Measurements from ENCODE around the gene PTTG1IP. TPM values are rescaled to one million over a fixed set of nuclear protein-coding genes. Genes with fewer than 3 reads are reported as not detected.

The PTTG1IP gene
- total RNA-seq, 4 donors from 2014 or later = 157 to 552 (median 288) TPM

GRCh38 chr21:44876849-44877575 lies 3.5 kb upstream of the PTTG1IP start:
- H3K27me3 ChIP-seq = no peaks in the 10 kb centered on the region
- no peaks in the 10 kb centered on the region for H3K36me3 ChIP-seq
- H3K4me1 ChIP-seq = peaks cover 4 to 51% (median 24%) of the 10 kb centered on the region in 4 donors
- TF ChIP-seq POLR2AphosphoS5 (IDR thresholded peaks at IDR 0.05) (no peak), EP300 (IDR thresholded peaks at IDR 0.05; ENCODE audit: low read depth) (no peak)
- no peaks in the 10 kb centered on the region for H3K9me3 ChIP-seq
- H3K4me3 ChIP-seq = no peak overlapping the region
- peak overlapping the region in 1 of 4 donors; percentile 75 for H3K27ac ChIP-seq
- intact Hi-C loops (cut with DNase I; ENCODE audit: low total_unique reads) = loop anchor here (10.0 kb wide), 1 partner anchor 62 kb away; the partner anchor contains the start of gene SUMO3
- 83 to 86% methylated on average over 4 to 12 of the region's 12 CpGs for WGBS, 2 donors (ENCODE audit: low coverage in 1 of 2)
- DNase-seq = no peak
- in situ Hi-C loops (cut with MboI; ENCODE audit: low pct_ligation_motif_present in 1 of 4, low pct_unique_long_range_greater_than_20kb in 1 of 4, low sequenced_read_pairs in 3 of 4) = loop anchor here in 1 of 4 donors (10.0 kb wide), 1 partner anchor 1018 kb away; no protein-coding TSS in a partner anchor

- Histone ChIP-seq H3K9me3 (no peaks in the 10 kb centered on the region), H3K36me3 (no peaks in the 10 kb centered on the region), H3K4me3 (peak overlapping the region in 3 of 4 donors; percentile 76 to 99 (median 99)), H3K27ac (peak overlapping the region; percentile 90 to 99 (median 96)), H3K4me1 (peaks cover 19 to 62% (median 36%) of the 10 kb centered on the region in 4 donors), H3K27me3 (no peaks in the 10 kb centered on the region)
- 10 to 24% methylated on average over 4 to 6 of the region's 6 CpGs for WGBS, 2 donors (ENCODE audit: low coverage in 1 of 2)
- no peak for DNase-seq
- intact Hi-C loops (cut with DNase I; ENCODE audit: low total_unique reads) (loop anchor here (10.0 kb wide), 1 partner anchor 61 kb away; the partner anchor contains the start of gene SUMO3), in situ Hi-C loops (cut with MboI; ENCODE audit: low pct_ligation_motif_present in 1 of 4, low pct_unique_long_range_greater_than_20kb in 1 of 4, low sequenced_read_pairs in 3 of 4) (loop anchor here in 1 of 4 donors (10.0 kb wide), 1 partner anchor 1019 kb away; no protein-coding TSS in a partner anchor)
- TF ChIP-seq POLR2A (IDR thresholded peaks at IDR 0.05) = no peak
- no peak for TF ChIP-seq EP300 (IDR thresholded peaks at IDR 0.05; ENCODE audit: low read depth)
- no peak for TF ChIP-seq CTCF (IDR thresholded peaks at IDR 0.05)
- no peak for TF ChIP-seq POLR2AphosphoS5 (IDR thresholded peaks at IDR 0.05)
Observed at GRCh38 chr21:44875316-44875700, 1.8 kb upstream of the PTTG1IP start.

DNA sequence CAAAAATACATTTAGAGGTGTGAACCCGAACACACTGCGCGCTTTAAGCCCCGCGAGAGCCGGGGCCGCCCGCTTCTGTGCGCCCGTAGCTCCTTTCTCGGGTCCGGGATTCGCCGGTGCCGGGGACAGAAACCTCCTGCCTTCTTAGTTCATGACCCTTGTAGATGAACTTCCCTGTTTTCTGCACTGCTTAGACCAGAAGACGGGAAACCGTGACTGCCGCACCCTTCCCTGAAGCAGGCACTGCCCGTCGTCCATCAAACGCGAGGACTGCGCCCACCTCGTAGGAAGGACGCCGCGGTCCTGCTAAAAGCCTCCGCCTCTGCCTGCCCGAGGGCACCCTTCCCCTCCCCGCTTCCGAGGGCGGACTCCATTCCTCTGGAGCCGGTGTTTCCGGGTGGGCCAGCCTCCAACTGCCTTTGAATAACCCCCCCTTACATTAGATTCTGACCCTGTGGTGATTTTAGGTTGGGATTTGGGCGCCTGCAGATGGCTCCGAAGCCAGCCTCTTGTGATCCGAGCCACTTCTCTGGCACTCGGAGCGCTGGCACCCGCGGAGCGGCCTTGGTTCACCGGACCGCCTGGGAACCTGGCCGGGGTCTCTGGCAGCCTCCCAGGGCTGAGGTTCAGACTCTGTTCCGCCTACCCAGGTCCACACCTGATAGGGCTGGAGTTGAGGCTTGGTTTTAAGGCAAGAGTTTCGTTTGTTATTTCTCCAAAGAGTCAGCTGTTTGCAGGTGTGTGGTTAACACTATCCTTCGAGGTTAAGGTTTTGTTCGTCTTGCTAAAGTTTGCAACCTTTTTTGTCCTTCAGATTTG lies 1.2 kb upstream of the PTTG1IP start:
- Histone ChIP-seq H3K4me3 (peak overlapping the region; percentile 31 to 99 (median 88)), H3K9me3 (no peaks in the 10 kb centered on the region), H3K27ac (peak overlapping the region; percentile 90 to 99 (median 96)), H3K4me1 (peaks cover 24 to 68% (median 40%) of the 10 kb centered on the region in 4 donors), H3K27me3 (no peaks in the 10 kb centered on the region), H3K36me3 (no peaks in the 10 kb centered on the region)
- peak; percentile 57 for DNase-seq
- intact Hi-C loops (cut with DNase I; ENCODE audit: low total_unique reads) (loop anchor here (10.0 kb wide), 1 partner anchor 60 kb away; the partner anchor contains the start of gene SUMO3), in situ Hi-C loops (cut with MboI; ENCODE audit: low pct_ligation_motif_present in 1 of 4, low pct_unique_long_range_greater_than_20kb in 1 of 4, low sequenced_read_pairs in 3 of 4) (loop anchor here in 1 of 4 donors (10.0 kb wide), 1 partner anchor 1020 kb away; no protein-coding TSS in a partner anchor)
- TF ChIP-seq POLR2AphosphoS5 (IDR thresholded peaks at IDR 0.05) (peak in 1 of 3 donors; percentile 66), POLR2A (IDR thresholded peaks at IDR 0.05) (peak; percentile 46), EP300 (IDR thresholded peaks at IDR 0.05; ENCODE audit: low read depth) (no peak)
- 41% methylated on average over 42 of the region's 49 CpGs; no CpG with 5 or more reads in 1 of the 2 donors for WGBS, 2 donors (ENCODE audit: low coverage in 1 of 2)

GRCh38 chr21:44874240-44874496 lies 678 bp upstream of the PTTG1IP start:
- in situ Hi-C loops (cut with MboI; ENCODE audit: low pct_ligation_motif_present in 1 of 4, low pct_unique_long_range_greater_than_20kb in 1 of 4, low sequenced_read_pairs in 3 of 4) (loop anchor here in 1 of 4 donors (10.0 kb wide), 1 partner anchor 1021 kb away; no protein-coding TSS in a partner anchor), intact Hi-C loops (cut with DNase I; ENCODE audit: low total_unique reads) (loop anchor here (10.0 kb wide), 1 partner anchor 59 kb away; the partner anchor contains the start of gene SUMO3)
- Histone ChIP-seq H3K9me3 (no peaks in the 10 kb centered on the region), H3K4me1 (peaks cover 29 to 69% (median 45%) of the 10 kb centered on the region in 4 donors), H3K36me3 (no peaks in the 10 kb centered on the region), H3K4me3 (peak overlapping the region; percentile 31 to 99 (median 88)), H3K27ac (peak overlapping the region; percentile 90 to 99 (median 96)), H3K27me3 (no peaks in the 10 kb centered on the region)
- no peak for DNase-seq
- WGBS, 2 donors (ENCODE audit: low coverage in 1 of 2) = 8% methylated on average over 20 of the region's 20 CpGs; no CpG with 5 or more reads in 1 of the 2 donors
- TF ChIP-seq CTCF (IDR thresholded peaks at IDR 0.05) (no peak), POLR2AphosphoS5 (IDR thresholded peaks at IDR 0.05) (no peak), POLR2A (IDR thresholded peaks at IDR 0.05) (no peak), EP300 (IDR thresholded peaks at IDR 0.05; ENCODE audit: low read depth) (no peak)

Measured in transverse colon (tissue), 4 donors.